ENCODE data around the gene DCLK3.

DNA sequence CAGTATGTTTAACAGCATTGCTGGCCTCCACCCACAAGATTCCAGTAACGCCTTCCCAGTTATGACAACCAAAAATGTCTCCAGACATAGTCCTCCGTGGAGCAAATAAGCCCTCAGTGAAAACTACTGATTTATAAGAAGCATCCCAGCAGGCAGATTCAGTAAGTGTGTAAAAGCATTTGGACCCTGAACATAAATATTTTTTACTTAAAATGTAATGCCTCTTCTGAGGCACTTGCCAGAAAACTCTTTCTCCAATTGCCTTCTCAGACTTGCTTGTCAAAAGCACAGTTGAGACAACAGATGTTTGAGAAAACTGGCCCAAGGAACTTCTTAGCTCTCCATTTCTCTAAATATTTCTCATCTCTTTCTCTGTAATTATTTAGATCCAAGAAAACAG is 31.8 kb upstream of the DCLK3 start:
- TF ChIP-seq CTCF (conservative IDR thresholded peaks at IDR 0.05; ENCODE audit: low read depth, low read length) (no peak), EZH2 (IDR thresholded peaks at IDR 0.05; ENCODE audit: borderline replicate concordance, low read depth, low read length, poor library complexity, severe bottlenecking) (no peak)
